ES-I3 (cell line): ENCODE measurements around the gene ADARB1.

ENCODE experiments used
- H3K36me3 ChIP-seq: 2 replicates; pipeline ENCODE4 v1.6.1; 2013; ENCODE audit warnings: mild to moderate bottlenecking, low read length, control low read depth, moderate library complexity; ENCODE audit not compliant: insufficient read depth
- H3K4me1 ChIP-seq: 2 replicates; pipeline ENCODE4 v1.6.1; 2013; ENCODE audit warnings: mild to moderate bottlenecking, control low read depth, low read length; ENCODE audit not compliant: insufficient read depth
- H3K9ac ChIP-seq: 2 replicates; pipeline ENCODE4 v1.6.1; 2013; ENCODE audit warnings: low read depth, mild to moderate bottlenecking, low read length, moderate library complexity
- H3K9me3 ChIP-seq: 2 replicates; pipeline ENCODE4 v1.6.1; 2013; ENCODE audit warnings: mild to moderate bottlenecking, low read length, moderate library complexity; ENCODE audit not compliant: control insufficient read depth, insufficient read depth

The ADARB1 gene

GRCh38 chr21:45097827-45098387 lies 23.5 kb downstream of the ADARB1 start:
- Histone ChIP-seq H3K9me3 (no peaks in the 10 kb centered on the region), H3K9ac (no peak overlapping the region), H3K4me1 (peaks cover 4% of the 10 kb centered on the region; the same call in 1 of the 2 replicates), H3K36me3 (no peaks in the 10 kb centered on the region)

- no peaks in the 10 kb centered on the region for H3K9me3 ChIP-seq
Observed at GRCh38 chr21:45098867-45099266, 24.5 kb downstream of the ADARB1 start.

GRCh38 chr21:45099571-45099970 lies 25.2 kb downstream of the ADARB1 start:
- H3K9ac ChIP-seq, result no peak overlapping the region
- no peaks in the 10 kb centered on the region for H3K9me3 ChIP-seq
- H3K4me1 ChIP-seq, result peaks cover 4% of the 10 kb centered on the region; the same call in 1 of the 2 replicates
- H3K36me3 ChIP-seq, result no peaks in the 10 kb centered on the region

More at GRCh38 chr21:45098867-45099266, 24.5 kb downstream of the ADARB1 start:
- peaks cover 4% of the 10 kb centered on the region; the same call in 1 of the 2 replicates for H3K4me1 ChIP-seq
- H3K36me3 ChIP-seq, result no peaks in the 10 kb centered on the region
- no peak overlapping the region for H3K9ac ChIP-seq

GRCh38 chr21:45100866-45101265 lies 26.5 kb downstream of the ADARB1 start:
- no peaks in the 10 kb centered on the region for H3K9me3 ChIP-seq
- peaks cover 4% of the 10 kb centered on the region; the same call in 1 of the 2 replicates for H3K4me1 ChIP-seq
- no peaks in the 10 kb centered on the region for H3K36me3 ChIP-seq
- no peak overlapping the region for H3K9ac ChIP-seq

GRCh38 chr21:45102391-45102932 lies 28.1 kb downstream of the ADARB1 start:
- peaks cover 4% of the 10 kb centered on the region; the same call in 1 of the 2 replicates for H3K4me1 ChIP-seq
- H3K9ac ChIP-seq, result no peak overlapping the region
- no peaks in the 10 kb centered on the region for H3K9me3 ChIP-seq
- H3K36me3 ChIP-seq, result no peaks in the 10 kb centered on the region

GRCh38 chr21:45103971-45104520 lies 29.7 kb downstream of the ADARB1 start:
- peaks cover 4% of the 10 kb centered on the region; the same call in 1 of the 2 replicates for H3K4me1 ChIP-seq
- H3K9me3 ChIP-seq, result no peaks in the 10 kb centered on the region
- no peaks in the 10 kb centered on the region for H3K36me3 ChIP-seq
- H3K9ac ChIP-seq, result no peak overlapping the region

- Histone ChIP-seq H3K9me3 (no peaks in the 10 kb centered on the region), H3K9ac (no peak overlapping the region), H3K4me1 (peaks cover 4% of the 10 kb centered on the region; the same call in 1 of the 2 replicates), H3K36me3 (no peaks in the 10 kb centered on the region)
Observed at GRCh38 chr21:45104560-45104959, 30.2 kb downstream of the ADARB1 start.

GRCh38 chr21:45105906-45106485 lies 31.6 kb downstream of the ADARB1 start:
- H3K9ac ChIP-seq, result no peak overlapping the region
- no peaks in the 10 kb centered on the region for H3K9me3 ChIP-seq
- H3K4me1 ChIP-seq, result peaks cover 4% of the 10 kb centered on the region; the same call in 1 of the 2 replicates
- H3K36me3 ChIP-seq, result no peaks in the 10 kb centered on the region

- no peaks in the 10 kb centered on the region for H3K36me3 ChIP-seq
- H3K9ac ChIP-seq, result no peak overlapping the region
- no peaks in the 10 kb centered on the region for H3K4me1 ChIP-seq
- H3K9me3 ChIP-seq, result no peaks in the 10 kb centered on the region
Observed at GRCh38 chr21:45108034-45108790, 33.8 kb downstream of the ADARB1 start.

- H3K9ac ChIP-seq, result no peak overlapping the region
- no peaks in the 10 kb centered on the region for H3K4me1 ChIP-seq
- no peaks in the 10 kb centered on the region for H3K36me3 ChIP-seq
- no peaks in the 10 kb centered on the region for H3K9me3 ChIP-seq
Observed at GRCh38 chr21:45108808-45109781, 34.7 kb downstream of the ADARB1 start.

GRCh38 chr21:45109831-45110492 lies 35.6 kb downstream of the ADARB1 start:
- Histone ChIP-seq H3K9ac (no peak overlapping the region), H3K4me1 (no peaks in the 10 kb centered on the region), H3K36me3 (no peaks in the 10 kb centered on the region), H3K9me3 (no peaks in the 10 kb centered on the region)

GRCh38 chr21:45110873-45111624 lies 36.7 kb downstream of the ADARB1 start:
- H3K9me3 ChIP-seq, result no peaks in the 10 kb centered on the region
- no peaks in the 10 kb centered on the region for H3K4me1 ChIP-seq
- no peak overlapping the region for H3K9ac ChIP-seq
- H3K36me3 ChIP-seq, result no peaks in the 10 kb centered on the region

- H3K9ac ChIP-seq, result no peak overlapping the region
- H3K36me3 ChIP-seq, result no peaks in the 10 kb centered on the region
Observed at GRCh38 chr21:45111703-45112102, 37.3 kb downstream of the ADARB1 start.

More at GRCh38 chr21:45111703-45112102, 37.3 kb downstream of the ADARB1 start:
- no peaks in the 10 kb centered on the region for H3K9me3 ChIP-seq
- no peaks in the 10 kb centered on the region for H3K4me1 ChIP-seq
